HepG2 (cell line): ENCODE measurements around the gene CTSD. TPM values are rescaled to one million over a fixed set of nuclear protein-coding genes. Genes with fewer than 3 reads are reported as not detected.

ENCODE experiments used
- ATAC-seq: fragments of 200-7000 bp; cut with Tn5 transposase; 3 replicates; pipeline ENCODE4 v1.9.1; 2020; ENCODE audit warnings: mild to moderate bottlenecking, moderate library complexity
- BruUV-seq: library from RNA; stranded (reverse); fragments of 400-500 nt; replicated peaks from 2 replicates; lab custom pipeline; 2021; lab: Mats Ljungman, UMichigan
- CTCF ChIA-PET: fragments of 300-600 bp; formaldehyde crosslinking; extraction: SDS; loops from one replicate; lab custom pipeline; 2021; ENCODE audit warnings: low total read pairs, inconsistent platforms, low intra/inter-chr PET ratio; lab: Yijun Ruan, JAX
- POLR2A ChIA-PET: fragments of 350-600 bp; sonication (Branson Sonifier 250); formaldehyde crosslinking; loops from one replicate; lab custom pipeline; 2020; ENCODE audit warnings: antibody characterized with exemption, inconsistent platforms; lab: Yijun Ruan, JAX
- DNase-seq: peaks from one replicate; pipeline ENCODE4 v3.0.0-alpha.2; 2015; ENCODE audit warnings: low spot score
- FAIRE-seq: peaks from 3 replicates; lab custom pipeline; 2011; peaks lifted over from hg19 to GRCh38; lab: Jason Lieb, UNC
- H2AFZ ChIP-seq: one replicate; pipeline ENCODE4 v1.6.1; 2011; ENCODE audit warnings: low read length, inconsistent platforms
- H3K27ac ChIP-seq: fragments of 300-600 bp; 3 replicates; pipeline ENCODE4 v1.8.0; 2011; ENCODE audit warnings: mixed run types, mild to moderate bottlenecking, mixed read lengths, low read length, inconsistent platforms; ENCODE audit not compliant: insufficient read depth; ENCODE audit errors: extremely low read length
- H3K27me3 ChIP-seq, 2 experiments: fragments of 200-600 bp in 1 of 2; 2 replicates in 1 of 2; 3 replicates in 1 of 2; pipeline versions ENCODE4 v1.6.0 to v1.8.0; 2011; ENCODE audit warnings: low read length in 2 of 2, mild to moderate bottlenecking in 2 of 2, moderate library complexity in 2 of 2, inconsistent platforms in 1 of 2; ENCODE audit not compliant: insufficient read depth in 2 of 2, control insufficient read depth in 1 of 2
- H3K36me3 ChIP-seq, 2 experiments: fragments of 200-600 bp in 1 of 2; replicated peaks in 1 of 2; 2 replicates in 1 of 2; 3 replicates in 1 of 2; pipeline versions ENCODE4 v1.5.1 to v1.8.0; 2011; ENCODE audit warnings: low read length in 2 of 2, inconsistent platforms in 1 of 2; ENCODE audit not compliant: insufficient read depth in 2 of 2, control insufficient read depth in 1 of 2
- H3K4me1 ChIP-seq: 2 replicates; pipeline ENCODE4 v1.5.1; 2012; ENCODE audit warnings: low read length, inconsistent platforms; ENCODE audit not compliant: insufficient read depth
- H3K4me2 ChIP-seq: 2 replicates; pipeline ENCODE4 v1.6.0; 2011; ENCODE audit warnings: low read depth, low read length, inconsistent platforms
- H3K4me3 ChIP-seq, 3 experiments: fragments of 200-600 bp in 1 of 3; sonication (generic), shearing (Covaris generic) in 1 of 3; replicated peaks in 1 of 3; 2 replicates each; pipeline ENCODE4 v1.5.1; 2011 to 2016; ENCODE audit warnings: low read length in 3 of 3, inconsistent platforms in 2 of 3, low read depth in 2 of 3, mild to moderate bottlenecking in 2 of 3, control low read depth in 1 of 3, mixed read lengths in 1 of 3; ENCODE audit not compliant: insufficient read depth in 1 of 3
- H3K79me2 ChIP-seq: one replicate; pipeline ENCODE4 v1.6.1; 2011; ENCODE audit warnings: low read length, inconsistent platforms; ENCODE audit not compliant: insufficient read depth
- H3K9ac ChIP-seq: 2 replicates; pipeline ENCODE4 v1.6.0; 2011; ENCODE audit warnings: mild to moderate bottlenecking, low read depth, low read length, inconsistent platforms; ENCODE audit not compliant: insufficient read depth
- H3K9me3 ChIP-seq: 2 replicates; pipeline ENCODE4 v1.5.1; 2012; ENCODE audit warnings: mild to moderate bottlenecking, low read length
- H4K20me1 ChIP-seq: 2 replicates; pipeline ENCODE4 v1.6.0; 2011; ENCODE audit warnings: inconsistent platforms, mild to moderate bottlenecking, low read length, moderate library complexity; ENCODE audit not compliant: insufficient read depth
- AHR ChIP-seq: IDR thresholded peaks from 2 replicates; pipeline ENCODE4 v1.6.1; 2018; ENCODE audit warnings: missing genetic modification reagents, missing compliant biosample characterization
- HIVEP1 ChIP-seq: sonication (generic); formaldehyde crosslinking; IDR thresholded peaks from 2 replicates; pipeline ENCODE4 v1.4.0; 2020; ENCODE audit warnings: mild to moderate bottlenecking, missing genetic modification reagents
- HMGA1 ChIP-seq: sonication (generic); formaldehyde crosslinking; conservative IDR thresholded peaks from 2 replicates; pipeline ENCODE4 v1.4.0; 2020; ENCODE audit warnings: missing genetic modification reagents
- KDM5B ChIP-seq: sonication (generic); formaldehyde crosslinking; IDR thresholded peaks from 2 replicates; pipeline ENCODE4 v1.4.0; 2020; ENCODE audit warnings: missing genetic modification reagents, mild to moderate bottlenecking, borderline replicate concordance
- NCOA5 ChIP-seq: sonication (generic); formaldehyde crosslinking; IDR thresholded peaks from 2 replicates; pipeline ENCODE4 v1.4.0; 2020; ENCODE audit warnings: missing genetic modification reagents
- PRPF4 ChIP-seq: fragments of 200-400 bp; formaldehyde crosslinking; IDR thresholded peaks from 2 replicates; pipeline ENCODE4 v1.6.1; 2016; ENCODE audit warnings: low read length, low read depth; ENCODE audit not compliant: poor library complexity, severe bottlenecking
- STAG1 ChIP-seq: sonication (generic); formaldehyde crosslinking; IDR thresholded peaks from 2 replicates; pipeline ENCODE4 v1.4.0; 2020; ENCODE audit warnings: missing genetic modification reagents
- TOE1 ChIP-seq: sonication (generic); formaldehyde crosslinking; IDR thresholded peaks from 2 replicates; pipeline ENCODE4 v1.4.0; 2020; ENCODE audit warnings: mild to moderate bottlenecking, missing genetic modification reagents
- ZC3H4 ChIP-seq: sonication (generic); formaldehyde crosslinking; IDR thresholded peaks from 2 replicates; pipeline ENCODE4 v1.4.0; 2020; ENCODE audit warnings: missing genetic modification reagents, borderline replicate concordance
- ZFP62 ChIP-seq: sonication (generic); formaldehyde crosslinking; IDR thresholded peaks from 2 replicates; pipeline ENCODE4 v1.4.0; 2020; ENCODE audit warnings: missing genetic modification reagents
- ZNF160 ChIP-seq: sonication (generic); formaldehyde crosslinking; IDR thresholded peaks from 2 replicates; pipeline ENCODE4 v1.8.0; 2022; ENCODE audit warnings: mild to moderate bottlenecking, inconsistent platforms, missing genetic modification reagents
- ZNF574 ChIP-seq: sonication (generic); formaldehyde crosslinking; IDR thresholded peaks from 2 replicates; pipeline ENCODE4 v1.4.0; 2020; ENCODE audit warnings: missing genetic modification reagents
- ZNF777 ChIP-seq: sonication (generic); formaldehyde crosslinking; IDR thresholded peaks from 2 replicates; pipeline ENCODE4 v1.4.0; 2020; ENCODE audit warnings: missing genetic modification reagents
- WGBS: methylation state at CpG from one replicate; pipeline ENCODE4 v1.1.6; 2017; ENCODE audit warnings: low lambda C conversion rate; 5-methylcytosine and 5-hydroxymethylcytosine counted together
- in situ Hi-C: cut with HindIII; loops from 2 replicates; pipeline ENCODE4 v1.10.0; 2017; ENCODE audit warnings: low pct_unique_long_range_greater_than_20kb; ENCODE audit not compliant: extremely low pct_ligation_motif_present
- intact Hi-C: fragments of 100-400 bp; cut with micrococcal nuclease; formaldehyde crosslinking; loops from one replicate; pipeline ENCODE4 v1.10.0; 2022; ENCODE audit not compliant: unreplicated experiment
- polyA plus RNA-seq, 8 experiments: library from polyadenylated mRNA; depleted of rRNA in 3 of 8; stranded (reverse) in 7 of 8; unstranded in 1 of 8; fragments of >200 nt; fragmentation: Illumina TruSeq in 4 of 8; extraction: Trizol in 4 of 8; gene quantifications; 2 replicates each; pipeline versions ENCODE4 v1.2.1 to v1.2.3, GENCODE V29; 2011 to 2016; ENCODE audit warnings: low read depth in 4 of 8, missing spikeins in 1 of 8, mixed read lengths in 1 of 8; ENCODE audit not compliant: insufficient read depth in 1 of 8
- total RNA-seq, 5 experiments: library from RNA; depleted of rRNA; stranded (reverse); fragments of >200 nt; fragmentation: Illumina TruSeq; extraction: Trizol; gene quantifications; 2 replicates each; pipeline ENCODE4 v1.2.3, GENCODE V29; 2016; ENCODE audit warnings: low read depth in 1 of 5

The CTSD gene
- total and polyA plus RNA-seq, 2 of the 13 experiments (the other 11 are each of a cell fraction or from before 2014, with no cell fraction given) = 143 to 230 TPM

- BruUV-seq = no TSS peak
- H3K27ac ChIP-seq = no peak overlapping the region
- no peak for ATAC-seq
- no peak overlapping the region for H3K9ac ChIP-seq
- peaks cover 14% of the 10 kb centered on the region for H3K4me1 ChIP-seq
- no peak for DNase-seq
- ChIA-PET CTCF (no interaction called here), POLR2A (interaction anchor here (0.7 kb wide), 1 partner anchor 14 kb away, joined by 3 read pairs; no protein-coding TSS in a partner anchor)
- H2AFZ ChIP-seq = no peak overlapping the region
- 68% methylated on average over 18 of the region's 18 CpGs for WGBS
- peaks cover 5 to 49% of the 10 kb centered on the region in 2 experiments; a peak in 3 of 5 replicates for H3K27me3 ChIP-seq
- no peaks in the 10 kb centered on the region for H4K20me1 ChIP-seq
- H3K4me2 ChIP-seq = no peak overlapping the region
- intact Hi-C loops (no loop called here), in situ Hi-C loops (no loop called here)
- FAIRE-seq = no peak
- no peaks in the 10 kb centered on the region for H3K9me3 ChIP-seq
- no peaks in the 10 kb centered on the region for H3K36me3 ChIP-seq
- TF ChIP-seq TOE1 (CRISPR knock-in tag) (no peak), NCOA5 (no peak), HMGA1 (CRISPR knock-in tag) (no peak), KDM5B (CRISPR knock-in tag) (no peak), STAG1 (CRISPR knock-in tag) (no peak), HIVEP1 (CRISPR knock-in tag) (no peak), ZNF160 (no peak), ZNF777 (no peak), PRPF4 (no peak), ZFP62 (no peak), AHR (CRISPR knock-in tag) (no peak), ZNF574 (no peak), ZC3H4 (CRISPR knock-in tag) (no peak)
- no peak overlapping the region for H3K4me3 ChIP-seq
- no peaks in the 10 kb centered on the region for H3K79me2 ChIP-seq
Measured at GRCh38 chr11:1771273-1771672, 7.5 kb upstream of the CTSD start.
